GM12891 (cell line): Measurements from ENCODE around the gene PTPDC1.

ENCODE experiments used
- POLR2A ChIP-seq: IDR thresholded peaks from 2 replicates; pipeline ENCODE4 v1.6.1; 2011; ENCODE audit warnings: low read depth, low read length, control low read depth
- POU2F2 ChIP-seq: IDR thresholded peaks from 2 replicates; pipeline ENCODE4 v1.6.1; 2011; ENCODE audit warnings: low read depth, mild to moderate bottlenecking, control low read depth, low read length, moderate library complexity
- TAF1 ChIP-seq: IDR thresholded peaks from 2 replicates; pipeline ENCODE4 v1.6.1; 2011; ENCODE audit warnings: low read depth, low read length, control low read depth

- TF ChIP-seq POLR2A = no peak
- no peak for TF ChIP-seq POU2F2
- TF ChIP-seq TAF1 = no peak
Measured at GRCh38 chr9:94134629-94135028, 50.4 kb downstream of the PTPDC1 start.
